IPS DF 6.9 (cell line): ENCODE results near the gene USP7.

Experiments used
- DNase-seq: peaks from one replicate; pipeline ENCODE4 v3.0.0-alpha.2; 2013; ENCODE audit warnings: low read depth, low spot score
- H3K27ac ChIP-seq: one replicate; pipeline ENCODE4 v1.5.1; 2013; ENCODE audit warnings: low read length, control low read depth
- H3K27me3 ChIP-seq: 2 replicates; pipeline ENCODE4 v1.6.1; 2013; ENCODE audit warnings: mild to moderate bottlenecking, low read length; ENCODE audit not compliant: control insufficient read depth, insufficient read depth
- H3K36me3 ChIP-seq: 2 replicates; pipeline ENCODE4 v1.6.1; 2013; ENCODE audit warnings: low read length; ENCODE audit not compliant: control insufficient read depth, insufficient read depth
- H3K4me1 ChIP-seq: 2 replicates; pipeline ENCODE4 v1.6.1; 2013; ENCODE audit warnings: low read length; ENCODE audit not compliant: control insufficient read depth, insufficient read depth
- H3K4me3 ChIP-seq: 2 replicates; pipeline ENCODE4 v1.5.1; 2013; ENCODE audit warnings: mild to moderate bottlenecking, low read length
- H3K9me3 ChIP-seq: 2 replicates; pipeline ENCODE4 v1.6.1; 2013; ENCODE audit warnings: low read length, inconsistent platforms; ENCODE audit not compliant: control insufficient read depth, insufficient read depth
- WGBS: extraction: QIAGEN DNeasy Blood & Tissue Kit; methylation state at CpG from one replicate; pipeline ENCODE4 v1.1.7; 2013; ENCODE audit warnings: mixed read lengths, missing lambda C conversion rate; ENCODE audit not compliant: insufficient read length, insufficient coverage; 5-methylcytosine and 5-hydroxymethylcytosine counted together

The USP7 gene

GRCh38 chr16:8952281-8952751, 11.4 kb downstream of the USP7 start:
- H3K36me3 ChIP-seq = no peaks in the 10 kb centered on the region
- no peak overlapping the region for H3K4me3 ChIP-seq
- H3K9me3 ChIP-seq = no peaks in the 10 kb centered on the region
- H3K4me1 ChIP-seq = peaks cover 3% of the 10 kb centered on the region
- no peak overlapping the region for H3K27ac ChIP-seq
- WGBS = no CpG with 5 or more reads among the region's 7 CpGs
- H3K27me3 ChIP-seq = no peaks in the 10 kb centered on the region
- no peak for DNase-seq

- H3K4me1 ChIP-seq = peaks cover 3% of the 10 kb centered on the region
- H3K36me3 ChIP-seq = no peaks in the 10 kb centered on the region
- no peak overlapping the region for H3K27ac ChIP-seq
- no peaks in the 10 kb centered on the region for H3K27me3 ChIP-seq
- H3K9me3 ChIP-seq = no peaks in the 10 kb centered on the region
- no peak for DNase-seq
- no peak overlapping the region for H3K4me3 ChIP-seq
- WGBS = no CpG with 5 or more reads among the region's 14 CpGs
Observed at GRCh38 chr16:8951447-8952280, 12.0 kb downstream of the USP7 start.

GRCh38 chr16:8950580-8951077, 13.1 kb downstream of the USP7 start:
- no peaks in the 10 kb centered on the region for H3K9me3 ChIP-seq
- no CpG with 5 or more reads among the region's 11 CpGs for WGBS
- no peak overlapping the region for H3K4me3 ChIP-seq
- H3K36me3 ChIP-seq = no peaks in the 10 kb centered on the region
- no peaks in the 10 kb centered on the region for H3K27me3 ChIP-seq
- H3K4me1 ChIP-seq = peaks cover 6% of the 10 kb centered on the region
- no peak overlapping the region for H3K27ac ChIP-seq
- no peak for DNase-seq

- no peaks in the 10 kb centered on the region for H3K9me3 ChIP-seq
- peaks cover 6% of the 10 kb centered on the region for H3K4me1 ChIP-seq
- no peak overlapping the region for H3K27ac ChIP-seq
- H3K27me3 ChIP-seq = no peaks in the 10 kb centered on the region
- no CpG with 5 or more reads among the region's 6 CpGs for WGBS
- no peak for DNase-seq
- H3K4me3 ChIP-seq = no peak overlapping the region
- no peaks in the 10 kb centered on the region for H3K36me3 ChIP-seq
Observed at GRCh38 chr16:8949536-8950418, 13.9 kb downstream of the USP7 start.

- Histone ChIP-seq H3K36me3 (no peaks in the 10 kb centered on the region), H3K9me3 (no peaks in the 10 kb centered on the region), H3K27ac (no peak overlapping the region), H3K4me1 (peaks cover 6% of the 10 kb centered on the region), H3K27me3 (no peaks in the 10 kb centered on the region), H3K4me3 (no peak overlapping the region)
- no peak for DNase-seq
- WGBS = no CpG with 5 or more reads among the region's 5 CpGs
Observed at GRCh38 chr16:8948831-8949230, 14.9 kb downstream of the USP7 start.

GRCh38 chr16:8948069-8948593, 15.6 kb downstream of the USP7 start:
- peaks cover 9% of the 10 kb centered on the region for H3K4me1 ChIP-seq
- DNase-seq = no peak
- H3K36me3 ChIP-seq = no peaks in the 10 kb centered on the region
- no peak overlapping the region for H3K27ac ChIP-seq
- H3K9me3 ChIP-seq = no peaks in the 10 kb centered on the region
- H3K27me3 ChIP-seq = no peaks in the 10 kb centered on the region
- WGBS = no CpG with 5 or more reads among the region's 6 CpGs
- no peak overlapping the region for H3K4me3 ChIP-seq

- Histone ChIP-seq H3K9me3 (no peaks in the 10 kb centered on the region), H3K27me3 (no peaks in the 10 kb centered on the region), H3K27ac (no peak overlapping the region), H3K36me3 (no peaks in the 10 kb centered on the region), H3K4me1 (peaks cover 11% of the 10 kb centered on the region), H3K4me3 (no peak overlapping the region)
- DNase-seq = no peak
- no CpG with 5 or more reads among the region's 6 CpGs for WGBS
Observed at GRCh38 chr16:8946544-8946943, 17.2 kb downstream of the USP7 start.

GRCh38 chr16:8945626-8946296, 17.9 kb downstream of the USP7 start:
- Histone ChIP-seq H3K9me3 (no peaks in the 10 kb centered on the region), H3K36me3 (no peaks in the 10 kb centered on the region), H3K27ac (no peak overlapping the region), H3K27me3 (no peaks in the 10 kb centered on the region), H3K4me1 (peaks cover 10% of the 10 kb centered on the region), H3K4me3 (no peak overlapping the region)
- WGBS = no CpG with 5 or more reads among the region's 3 CpGs
- no peak for DNase-seq

- no peak for DNase-seq
- Histone ChIP-seq H3K27ac (no peak overlapping the region), H3K9me3 (no peaks in the 10 kb centered on the region), H3K36me3 (no peaks in the 10 kb centered on the region), H3K4me1 (peaks cover 10% of the 10 kb centered on the region), H3K4me3 (no peak overlapping the region), H3K27me3 (no peaks in the 10 kb centered on the region)
- no CpG with 5 or more reads among the region's 5 CpGs for WGBS
Observed at GRCh38 chr16:8943966-8944759, 19.5 kb downstream of the USP7 start.
